ENCODE measurements around the gene PTGIS.

The PTGIS gene

GRCh38 chr20:49560186-49560585 is 7.8 kb downstream of the PTGIS start:
- no peak for DNase-seq (ENCODE audit: low read depth)

GRCh38 chr20:49559411-49560081 is 8.4 kb downstream of the PTGIS start:
- peak; percentile 62 for DNase-seq (ENCODE audit: low read depth)

- DNase-seq (ENCODE audit: low read depth): no peak
Observed at GRCh38 chr20:49558826-49559225, 9.1 kb downstream of the PTGIS start.

- no peak for DNase-seq (ENCODE audit: low read depth)
Observed at GRCh38 chr20:49557449-49557848, 10.5 kb downstream of the PTGIS start.

- no peak for DNase-seq (ENCODE audit: low read depth)
Observed at GRCh38 chr20:49556621-49557020, 11.3 kb downstream of the PTGIS start.

GRCh38 chr20:49549801-49550551 is 18.0 kb downstream of the PTGIS start:
- DNase-seq (ENCODE audit: low read depth): no peak

- no peak for DNase-seq (ENCODE audit: low read depth)
Observed at GRCh38 chr20:49548371-49548947, 19.5 kb downstream of the PTGIS start.

- no peak for DNase-seq (ENCODE audit: low read depth)
Observed at GRCh38 chr20:49545572-49545971, 22.4 kb downstream of the PTGIS start.

- no peak for DNase-seq (ENCODE audit: low read depth)
Observed at GRCh38 chr20:49544535-49544934, 23.4 kb downstream of the PTGIS start.

GRCh38 chr20:49543858-49544437 is 24.0 kb downstream of the PTGIS start:
- DNase-seq (ENCODE audit: low read depth): no peak

- no peak for DNase-seq (ENCODE audit: low read depth)
Observed at GRCh38 chr20:49543071-49543857, 24.7 kb downstream of the PTGIS start.

GRCh38 chr20:49542514-49542991 is 25.4 kb downstream of the PTGIS start:
- no peak for DNase-seq (ENCODE audit: low read depth)

GRCh38 chr20:49541733-49542513 is 26.0 kb downstream of the PTGIS start:
- peak; percentile 56 for DNase-seq (ENCODE audit: low read depth)

- DNase-seq (ENCODE audit: low read depth): no peak
Observed at GRCh38 chr20:49540687-49541435, 27.1 kb downstream of the PTGIS start.

- DNase-seq (ENCODE audit: low read depth): no peak
Observed at GRCh38 chr20:49540232-49540620, 27.7 kb downstream of the PTGIS start.

- no peak for DNase-seq (ENCODE audit: low read depth)
Observed at GRCh38 chr20:49539481-49540231, 28.3 kb downstream of the PTGIS start.

- DNase-seq (ENCODE audit: low read depth): no peak
Observed at GRCh38 chr20:49538950-49539349, 29.0 kb downstream of the PTGIS start.

- peak; percentile 33 for DNase-seq (ENCODE audit: low read depth)
Observed at GRCh38 chr20:49534255-49534712, 33.7 kb downstream of the PTGIS start.

- no peak for DNase-seq (ENCODE audit: low read depth)
Observed at GRCh38 chr20:49532285-49532946, 35.5 kb downstream of the PTGIS start.

Measured in iris pigment epithelial cell (primary cell).